SHP77 (cell line): Measurements from ENCODE around the gene ST14.
"Not testable (repeated sequence)": the region's sequence is repeated elsewhere in the genome, so short reads cannot be mapped to it uniquely, and the experiment has no call there.

Experiments used
- DNase-seq, 2 experiments: peaks; one replicate each; lab custom pipeline; 2025; lab: John Stamatoyannopoulos, UW

The ST14 gene

DNA sequence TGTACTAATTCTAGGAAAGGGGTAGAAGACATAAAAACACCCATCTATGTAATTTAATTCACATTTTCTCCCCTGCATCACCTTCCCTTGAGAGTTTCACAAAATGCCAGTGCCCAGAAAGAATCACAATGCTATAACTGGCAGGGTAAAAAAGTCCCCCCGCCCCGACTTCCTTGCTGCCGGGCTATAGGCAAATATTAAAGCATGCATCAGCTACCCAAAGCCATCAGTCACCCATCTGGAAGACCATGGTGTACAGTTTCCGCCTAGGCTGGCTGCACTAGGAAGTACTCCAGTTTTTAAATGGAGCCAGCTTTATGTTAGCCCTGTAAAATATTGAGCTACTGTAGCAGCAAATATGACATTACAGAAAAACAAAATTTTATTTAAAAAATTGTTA is 67.8 kb downstream of the ST14 start:
- DNase-seq, result no peak

- DNase-seq, result not testable (repeated sequence)
Observed at GRCh38 chr11:130233486-130233885, 73.9 kb downstream of the ST14 start.

DNA sequence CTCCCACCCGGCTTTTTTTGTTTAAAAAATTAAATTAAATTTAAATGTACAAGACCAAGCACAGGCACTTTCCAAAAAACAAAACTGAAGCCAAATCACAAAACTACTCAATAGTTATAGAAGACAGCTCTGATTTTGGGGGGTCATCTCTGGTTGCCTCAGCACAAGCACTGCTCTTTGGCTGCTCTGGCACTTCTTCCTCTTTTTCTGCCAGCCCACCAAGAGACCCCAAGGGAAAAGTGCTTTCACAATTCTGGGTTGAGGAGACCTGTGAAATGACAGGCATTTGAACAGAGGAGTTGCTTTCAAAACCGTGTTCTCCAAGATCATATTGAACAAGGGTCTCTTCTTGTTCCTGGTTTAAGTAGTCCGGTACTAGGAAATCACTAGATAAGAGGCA is 74.3 kb downstream of the ST14 start:
- not testable (repeated sequence) for DNase-seq

GRCh38 chr11:130234315-130234714 is 74.7 kb downstream of the ST14 start:
- no peak for DNase-seq

DNA sequence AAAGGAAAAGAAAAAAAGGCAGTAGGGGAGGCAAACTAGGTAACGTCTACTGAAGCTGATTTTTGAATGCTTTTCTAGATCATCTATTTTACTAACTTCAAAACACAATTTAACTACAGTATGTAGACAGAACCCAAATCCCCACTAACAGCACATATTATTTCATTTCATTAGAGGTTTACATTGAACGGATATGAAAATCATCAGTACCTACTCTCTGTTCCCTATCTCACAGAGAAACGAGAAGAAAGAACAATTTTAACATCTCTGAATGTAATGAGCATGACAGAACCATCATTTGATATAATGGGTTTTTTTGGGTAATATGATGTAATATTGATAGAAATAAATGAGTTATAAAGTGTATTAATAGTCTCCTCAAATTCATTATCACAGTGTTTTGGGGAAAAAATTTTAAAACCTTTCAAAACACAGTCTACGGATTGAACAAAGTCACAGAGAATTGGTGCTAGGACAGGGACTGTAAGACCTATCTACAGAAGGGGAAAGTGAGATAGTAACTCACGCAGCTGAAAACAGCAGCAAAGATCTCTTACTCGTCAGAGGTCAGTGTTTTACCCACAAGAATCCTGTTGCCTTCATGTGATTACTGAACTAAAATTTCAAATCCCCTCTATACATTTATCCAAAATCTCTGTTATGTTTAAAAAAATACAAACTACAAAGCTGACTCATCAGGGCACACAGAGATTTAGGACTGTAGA is 77.9 kb downstream of the ST14 start:
- DNase-seq, result no peak

GRCh38 chr11:130241713-130242112 is 82.1 kb downstream of the ST14 start:
- no peak for DNase-seq

DNA sequence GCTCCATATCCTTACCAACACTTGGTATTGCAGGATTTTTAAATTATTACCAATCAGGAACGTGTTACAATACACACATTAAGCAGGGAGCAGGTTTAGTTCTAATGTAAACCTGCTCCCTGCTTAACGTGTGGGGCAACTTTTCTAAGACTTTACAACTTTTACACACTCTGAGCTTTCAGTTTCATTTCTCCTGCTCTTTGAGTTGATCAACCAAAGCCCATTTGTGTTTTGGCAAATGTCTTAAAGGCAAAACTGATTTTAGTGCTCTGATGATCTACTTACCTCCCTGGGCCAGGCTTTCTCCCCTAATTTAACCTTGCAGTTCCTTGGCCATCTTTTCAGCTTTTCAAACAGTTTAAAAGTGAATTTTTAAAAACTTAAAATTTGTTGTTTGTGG is 84.2 kb downstream of the ST14 start:
- no peak for DNase-seq

GRCh38 chr11:130244848-130245247 is 85.3 kb downstream of the ST14 start:
- no peak for DNase-seq

DNA sequence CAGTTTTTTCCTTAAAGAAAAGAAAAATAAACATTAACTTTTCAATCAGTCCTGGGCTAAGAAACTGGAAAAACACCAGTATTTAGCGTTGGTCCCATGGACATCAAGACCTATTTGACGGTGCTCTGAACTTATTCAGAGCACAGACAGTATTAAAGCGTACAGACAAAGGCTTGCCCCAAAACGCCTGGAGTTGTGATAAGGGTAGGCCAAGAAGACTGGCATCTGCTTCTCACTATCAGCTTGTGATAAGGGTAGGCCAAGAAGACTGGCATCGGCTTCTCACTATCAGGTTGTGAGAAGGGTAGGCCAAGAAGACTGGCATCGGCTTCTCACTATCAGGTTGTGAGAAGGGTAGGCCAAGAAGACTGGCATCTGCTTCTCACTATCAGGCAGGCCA is 85.8 kb downstream of the ST14 start:
- not testable (repeated sequence) for DNase-seq

GRCh38 chr11:130246270-130246669 is 86.7 kb downstream of the ST14 start:
- no peak for DNase-seq

GRCh38 chr11:130246738-130247137 is 87.2 kb downstream of the ST14 start:
- DNase-seq, result no peak

DNA sequence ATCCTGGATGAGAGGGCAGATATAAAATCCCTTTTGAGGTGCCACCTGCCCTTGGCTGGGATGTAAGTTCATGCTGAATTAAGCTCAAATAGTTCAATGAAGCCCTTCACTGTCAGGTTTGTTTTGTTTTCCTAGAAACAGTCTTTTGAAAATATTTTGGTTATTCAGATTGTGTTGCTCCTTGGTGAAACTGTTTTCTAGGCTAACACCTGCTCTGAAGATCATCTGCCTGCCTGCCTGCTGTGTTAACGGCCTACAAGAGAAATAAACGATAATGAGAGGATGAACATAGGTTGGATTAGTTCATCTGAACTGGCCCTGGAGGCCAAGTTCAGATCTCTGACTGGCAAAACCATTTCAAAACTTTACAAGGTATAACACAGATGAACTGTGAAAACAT is 87.7 kb downstream of the ST14 start:
- no peak for DNase-seq

DNA sequence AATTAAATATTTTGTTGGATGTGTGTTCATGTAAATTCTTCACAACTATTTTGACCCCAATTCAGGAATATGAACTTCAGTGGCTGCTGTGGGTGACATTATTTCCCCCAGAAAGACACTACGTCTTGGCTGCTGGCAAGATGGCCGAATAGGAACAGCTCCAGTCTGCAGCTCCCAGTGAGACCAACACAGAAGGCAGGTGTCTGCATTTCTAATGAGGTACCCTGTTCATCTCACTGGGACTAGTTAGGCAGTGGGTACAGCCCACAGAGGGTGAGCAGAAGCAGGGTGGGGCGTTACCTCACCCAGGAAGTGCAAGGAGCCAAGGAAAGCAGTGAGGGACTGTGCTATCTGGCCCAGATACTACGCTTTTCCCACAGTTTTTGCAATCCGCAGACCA is 89.8 kb downstream of the ST14 start:
- no peak for DNase-seq

DNA sequence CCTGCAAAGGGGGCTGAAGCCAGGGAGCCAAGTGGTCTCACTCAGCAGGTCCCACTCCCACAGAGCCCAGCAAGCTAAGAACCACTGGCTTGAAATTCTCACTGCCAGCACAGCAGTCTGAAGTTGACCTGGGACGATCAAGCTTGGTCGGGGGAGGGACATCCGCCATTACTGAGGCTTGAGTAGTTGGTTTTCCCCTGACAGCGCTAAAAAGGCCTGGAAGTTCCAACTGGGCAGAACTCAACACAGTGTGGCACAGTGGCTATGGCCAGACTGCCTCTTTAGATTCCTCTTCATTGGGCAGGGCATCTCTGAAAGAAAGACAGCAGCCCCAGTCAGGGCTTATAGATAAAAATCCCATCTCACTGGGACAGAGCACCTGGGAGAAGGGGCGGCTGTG is 90.3 kb downstream of the ST14 start:
- not testable (repeated sequence) for DNase-seq

DNA sequence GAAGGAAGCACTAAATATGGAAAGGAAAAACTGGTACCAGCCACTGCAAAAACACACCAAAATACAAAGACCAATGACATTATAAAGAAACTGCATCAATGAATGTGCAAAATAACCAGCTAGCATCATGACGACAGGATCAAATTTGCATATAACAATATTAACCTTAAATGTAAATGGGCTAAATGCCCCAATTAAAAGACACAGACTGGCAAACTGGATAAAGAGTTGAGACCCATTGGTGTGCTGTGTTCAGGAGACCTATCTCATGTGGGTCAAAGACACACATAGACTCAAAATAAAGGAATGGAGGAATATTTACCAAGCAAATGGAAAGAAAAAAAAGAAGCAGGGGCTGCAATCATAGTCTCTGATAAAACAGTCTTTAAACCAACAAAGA is 92.2 kb downstream of the ST14 start:
- DNase-seq, result not testable (repeated sequence)
